ENCODE measurements around the gene DBN1.
"Not testable (repeated sequence)": the region's sequence is repeated elsewhere in the genome, so short reads cannot be mapped to it uniquely, and the experiment has no call there.

The DBN1 gene

DNA sequence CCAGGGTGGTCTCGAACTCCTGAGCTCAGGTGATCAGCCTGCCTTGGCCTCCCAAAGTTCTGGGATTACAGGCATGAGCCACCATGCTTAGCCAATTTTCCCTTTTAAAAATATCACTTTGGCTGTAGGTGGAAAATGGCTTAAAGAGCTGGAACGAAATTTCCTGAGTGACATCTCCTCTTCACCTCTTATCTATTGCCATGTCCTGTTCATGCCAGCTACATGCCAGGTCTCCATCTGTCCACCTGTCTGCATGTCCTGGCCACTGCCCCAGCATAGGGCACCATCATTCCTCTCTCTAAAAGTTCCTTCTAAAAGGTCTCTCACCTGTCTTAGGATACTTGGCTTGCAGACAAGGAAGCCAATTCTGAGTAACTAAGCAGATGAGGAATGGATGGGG, 49.8 kb downstream of the DBN1 start:
- Mint-ChIP-seq H3K27me3 (no peaks in the 10 kb centered on the region), H3K4me1 (ENCODE audit: low read depth) (peaks cover 18% of the 10 kb centered on the region), H3K4me3 (no peak overlapping the region), H3K9me3 (no peaks in the 10 kb centered on the region), H3K27ac (no peak overlapping the region), H3K36me3 (ENCODE audit: low read depth) (peaks cover 19% of the 10 kb centered on the region)
- DNase-seq = no peak

- Mint-ChIP-seq H3K4me1 (ENCODE audit: low read depth) (peaks cover 12% of the 10 kb centered on the region), H3K36me3 (ENCODE audit: low read depth) (peaks cover 1% of the 10 kb centered on the region), H3K4me3 (no peak overlapping the region), H3K9me3 (no peaks in the 10 kb centered on the region), H3K27ac (no peak overlapping the region), H3K27me3 (no peaks in the 10 kb centered on the region)
- DNase-seq = no peak
Measured at GRCh38 chr5:177421062-177421798, 52.2 kb downstream of the DBN1 start.

GRCh38 chr5:177420472-177420871, 53.0 kb downstream of the DBN1 start:
- H3K27ac Mint-ChIP-seq; H3K4me1 Mint-ChIP-seq (ENCODE audit: low read depth); H3K9me3 Mint-ChIP-seq; DNase-seq; H3K4me3 Mint-ChIP-seq; H3K27me3 Mint-ChIP-seq; H3K36me3 Mint-ChIP-seq (ENCODE audit: low read depth): not testable (repeated sequence)

DNA sequence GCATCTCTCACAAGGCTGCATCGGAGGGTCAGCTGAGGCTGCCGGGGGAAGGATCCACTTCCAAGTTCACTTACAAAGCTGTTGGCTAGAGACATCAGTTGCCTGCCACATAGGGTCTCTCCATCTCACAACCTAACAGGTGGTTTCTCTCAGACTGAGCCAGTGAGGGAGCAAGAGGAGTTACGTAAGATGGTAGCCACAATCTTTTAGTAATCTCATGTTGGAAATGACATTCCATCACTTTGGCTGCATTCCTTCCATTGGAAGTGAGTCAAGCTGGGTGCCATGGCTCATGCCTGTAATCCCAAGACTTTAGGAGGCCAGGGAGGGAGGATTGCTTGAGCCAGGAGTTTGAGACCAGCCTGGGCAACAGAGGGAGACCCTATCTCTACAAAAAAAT, 54.4 kb downstream of the DBN1 start:
- Mint-ChIP-seq H3K27ac (no peak overlapping the region), H3K9me3 (no peaks in the 10 kb centered on the region), H3K27me3 (no peaks in the 10 kb centered on the region), H3K4me1 (ENCODE audit: low read depth) (peaks cover 8% of the 10 kb centered on the region), H3K36me3 (ENCODE audit: low read depth) (no peaks in the 10 kb centered on the region), H3K4me3 (no peak overlapping the region)
- DNase-seq = no peak

GRCh38 chr5:177417081-177417480, 56.4 kb downstream of the DBN1 start:
- not testable (repeated sequence) for H3K27me3 Mint-ChIP-seq; H3K27ac Mint-ChIP-seq; H3K36me3 Mint-ChIP-seq (ENCODE audit: low read depth); DNase-seq; H3K4me3 Mint-ChIP-seq; H3K9me3 Mint-ChIP-seq
- peaks cover 25% of the 10 kb centered on the region for H3K4me1 Mint-ChIP-seq (ENCODE audit: low read depth)

- DNase-seq = no peak
- Mint-ChIP-seq H3K27me3 (no peaks in the 10 kb centered on the region), H3K4me3 (no peak overlapping the region), H3K36me3 (ENCODE audit: low read depth) (no peaks in the 10 kb centered on the region), H3K4me1 (ENCODE audit: low read depth) (peaks cover 39% of the 10 kb centered on the region), H3K9me3 (no peaks in the 10 kb centered on the region), H3K27ac (no peak overlapping the region)
Measured at GRCh38 chr5:177414481-177414880, 59.0 kb downstream of the DBN1 start.

- Mint-ChIP-seq H3K36me3 (ENCODE audit: low read depth) (no peaks in the 10 kb centered on the region), H3K4me3 (peak overlapping the region; percentile 5), H3K27me3 (no peaks in the 10 kb centered on the region), H3K27ac (peak overlapping the region; percentile 85), H3K9me3 (no peaks in the 10 kb centered on the region), H3K4me1 (ENCODE audit: low read depth) (peaks cover 39% of the 10 kb centered on the region)
- peak; percentile 55 for DNase-seq
Measured at GRCh38 chr5:177412603-177413233, 60.7 kb downstream of the DBN1 start.

GRCh38 chr5:177410575-177410974, 62.9 kb downstream of the DBN1 start:
- Mint-ChIP-seq H3K4me1 (ENCODE audit: low read depth) (peaks cover 38% of the 10 kb centered on the region), H3K4me3 (no peak overlapping the region), H3K27ac (no peak overlapping the region)

DNA sequence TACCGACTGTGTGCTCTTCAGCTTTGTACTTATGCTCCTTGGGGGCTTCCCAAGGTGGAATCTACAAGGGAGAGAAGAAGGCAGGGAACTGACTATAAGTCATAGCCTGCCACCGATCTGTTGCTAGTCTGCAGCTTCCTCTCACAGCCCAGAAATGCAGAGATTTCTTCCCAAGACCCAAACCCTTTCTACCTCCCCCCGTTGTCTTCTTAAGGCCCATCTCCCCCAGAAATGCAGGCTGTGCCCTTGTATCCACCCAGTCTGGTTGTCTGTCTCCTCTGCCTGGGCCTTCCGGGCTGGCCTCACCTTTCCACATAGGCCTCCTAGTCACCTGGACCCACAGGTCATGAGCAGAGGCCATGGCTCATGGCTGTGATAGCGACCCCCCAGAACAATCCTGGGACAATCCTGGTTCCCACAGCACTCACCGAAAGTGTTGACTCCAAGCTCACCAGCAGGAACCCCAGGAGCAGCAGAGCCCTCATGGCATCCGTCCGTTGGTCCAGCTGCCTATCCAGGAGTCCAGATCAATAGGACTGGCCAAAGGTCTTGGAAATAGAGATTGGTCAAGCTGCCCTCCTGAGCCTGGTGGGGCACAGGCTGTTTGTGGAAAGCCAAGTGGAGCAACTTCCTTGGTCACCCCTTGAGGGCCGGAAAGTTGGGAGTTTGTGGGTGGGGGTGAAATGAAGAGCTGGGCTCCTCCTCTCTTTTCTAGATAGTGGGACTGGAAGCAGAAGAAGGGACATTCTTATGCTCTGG, 64.2 kb downstream of the DBN1 start, which contains the start of gene F12:
Gene F12, minus strand, starts transcription at position 522 of the 759 bp plus-strand sequence. Its CDS starts 37 bp downstream, at position 485.
- no peaks in the 10 kb centered on the region for H3K27me3 Mint-ChIP-seq
- no peak within 1 kb of the TSS for H3K4me3 Mint-ChIP-seq
- peaks cover 44% of the 10 kb centered on the region for H3K4me1 Mint-ChIP-seq (ENCODE audit: low read depth)
- no peak for DNase-seq
- no peak within 1 kb of the TSS for H3K27ac Mint-ChIP-seq
- H3K36me3 Mint-ChIP-seq (ENCODE audit: low read depth) = no peaks in the 10 kb centered on the region
- no peaks in the 10 kb centered on the region for H3K9me3 Mint-ChIP-seq

More at GRCh38 chr5:177410575-177410974, 62.9 kb downstream of the DBN1 start:
- H3K36me3 Mint-ChIP-seq (ENCODE audit: low read depth) = no peaks in the 10 kb centered on the region
- H3K27me3 Mint-ChIP-seq = no peaks in the 10 kb centered on the region
- DNase-seq = no peak
- no peaks in the 10 kb centered on the region for H3K9me3 Mint-ChIP-seq
